ENCODE data around the gene CNGA3.

CNGA3 gene

GRCh38 chr2:98327776-98328175, 18.5 kb upstream of the CNGA3 start:
- DNase-seq (ENCODE audit: low read depth in 2 of 2) = no peak

- DNase-seq (ENCODE audit: low read depth in 2 of 2) = no peak
Measured at GRCh38 chr2:98329549-98329948, 16.7 kb upstream of the CNGA3 start.

- DNase-seq (ENCODE audit: low read depth in 2 of 2) = no peak
Measured at GRCh38 chr2:98332989-98333388, 13.3 kb upstream of the CNGA3 start.

GRCh38 chr2:98333922-98334321, 12.3 kb upstream of the CNGA3 start:
- no peak for DNase-seq (ENCODE audit: low read depth in 2 of 2)

GRCh38 chr2:98334439-98335078, 11.7 kb upstream of the CNGA3 start:
- DNase-seq (ENCODE audit: low read depth in 2 of 2) = no peak

DNA sequence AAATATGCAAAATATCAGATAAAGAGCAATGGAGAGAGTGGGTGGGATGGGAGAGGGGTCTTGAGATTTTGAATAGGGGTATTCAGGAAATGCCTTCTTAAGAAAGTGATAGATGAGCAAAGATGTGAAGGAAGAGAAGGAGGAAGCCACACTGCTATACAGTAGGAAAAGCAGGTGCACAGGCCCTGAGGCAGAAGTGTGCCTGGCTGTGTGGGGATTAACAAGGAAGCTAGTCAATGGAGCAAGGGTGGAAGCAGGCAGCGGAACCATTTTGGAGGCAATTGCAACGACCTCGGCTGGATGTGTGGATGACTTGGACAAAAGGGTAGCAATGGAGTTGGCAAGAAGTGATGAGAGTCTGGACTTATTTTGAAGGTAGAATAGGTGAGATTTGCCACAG, 11.0 kb upstream of the CNGA3 start:
- no peak for DNase-seq (ENCODE audit: low read depth in 2 of 2)

- DNase-seq (ENCODE audit: low read depth in 2 of 2) = no peak
Measured at GRCh38 chr2:98341241-98341640, 5.0 kb upstream of the CNGA3 start.

DNA sequence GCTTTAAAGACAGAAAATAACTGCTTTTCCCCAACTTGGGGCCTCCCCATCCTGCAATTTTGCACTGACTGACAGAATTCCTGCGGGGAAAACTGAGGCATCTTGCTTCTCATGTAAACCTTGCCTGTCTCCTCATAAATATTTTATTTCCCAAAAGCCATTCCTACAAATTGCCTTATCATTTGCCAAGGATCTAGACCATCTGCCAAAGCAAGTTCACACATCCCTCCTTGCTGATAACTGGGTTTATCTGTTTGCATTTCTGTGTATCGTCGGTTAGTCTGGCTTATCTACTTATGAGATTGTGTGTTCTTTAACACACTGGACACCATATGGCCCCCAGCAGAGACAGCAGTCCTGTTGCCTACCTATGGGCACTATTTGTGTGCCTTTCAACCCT, 3.0 kb upstream of the CNGA3 start:
- DNase-seq (ENCODE audit: low read depth in 2 of 2) = no peak

GRCh38 chr2:98347298-98348065, 1.2 kb downstream of the CNGA3 start:
- DNase-seq (ENCODE audit: low read depth in 2 of 2) = no peak

- no peak for DNase-seq (ENCODE audit: low read depth in 2 of 2)
Measured at GRCh38 chr2:98348066-98348561, 1.9 kb downstream of the CNGA3 start.

GRCh38 chr2:98350411-98350810, 4.2 kb downstream of the CNGA3 start:
- DNase-seq (ENCODE audit: low read depth in 2 of 2) = no peak

DNA sequence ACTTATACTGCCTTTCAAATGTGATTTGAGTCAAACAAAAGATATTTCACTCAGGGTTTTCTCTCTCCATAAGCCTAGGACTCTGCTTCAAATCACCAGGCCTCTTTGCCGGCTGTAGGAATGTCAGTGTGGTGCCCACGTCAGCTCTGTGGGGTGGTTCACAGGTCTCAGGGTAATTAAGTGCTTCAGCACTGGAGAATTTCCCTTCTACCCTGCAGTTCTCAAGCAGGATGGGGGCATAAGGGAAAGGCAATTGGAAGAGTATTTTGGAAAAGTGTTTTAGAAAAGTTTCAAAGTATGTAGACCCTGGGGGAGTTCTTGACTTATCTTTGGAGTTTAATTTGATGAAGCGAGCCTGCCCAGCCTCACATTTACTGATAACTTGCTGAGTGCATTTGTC, 9.6 kb downstream of the CNGA3 start:
- no peak for DNase-seq (ENCODE audit: low read depth in 2 of 2)

DNA sequence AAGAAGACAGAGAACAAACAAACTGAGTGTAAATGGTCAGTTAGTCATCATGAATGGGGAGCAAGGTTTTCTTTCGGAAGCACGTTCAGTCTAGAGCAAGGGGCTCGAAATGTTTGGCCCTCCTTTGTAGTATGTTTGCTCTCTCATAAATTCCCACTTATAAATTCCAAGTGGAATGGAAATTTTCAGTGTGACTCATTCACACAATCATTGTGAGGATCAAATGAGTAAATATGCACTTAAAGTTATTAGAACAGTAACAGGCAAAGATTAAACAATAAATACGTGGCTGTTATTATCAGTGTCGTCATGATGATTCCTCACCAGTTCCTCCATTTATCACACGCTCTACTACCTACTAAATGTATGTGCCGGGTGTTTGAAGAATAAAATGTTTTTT, 10.5 kb downstream of the CNGA3 start:
- no peak for DNase-seq (ENCODE audit: low read depth in 2 of 2)

GRCh38 chr2:98357849-98358248, 11.6 kb downstream of the CNGA3 start:
- DNase-seq (ENCODE audit: low read depth in 2 of 2) = no peak

DNA sequence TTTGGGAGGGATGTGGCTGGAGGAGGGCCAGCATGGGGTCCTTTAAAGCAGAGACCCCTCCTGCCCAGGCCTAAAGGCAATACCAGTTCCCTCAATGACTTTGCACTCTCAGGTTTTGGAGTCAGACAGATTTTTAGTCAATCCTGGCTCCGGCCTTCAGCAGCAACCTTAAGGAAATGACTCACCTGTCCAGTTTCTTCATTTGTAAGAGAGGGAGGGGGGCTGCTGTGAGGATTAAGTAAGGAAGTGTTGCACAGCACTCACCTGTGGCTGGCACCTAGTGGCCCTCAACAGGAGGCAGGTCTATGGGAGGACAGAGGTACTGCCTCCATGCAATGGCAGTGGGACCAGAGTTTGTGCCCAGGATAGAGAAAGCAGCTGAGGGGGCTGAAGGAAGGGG, 13.7 kb downstream of the CNGA3 start:
- DNase-seq (ENCODE audit: low read depth in 2 of 2) = no peak

GRCh38 chr2:98367721-98368120, 21.5 kb downstream of the CNGA3 start:
- DNase-seq (ENCODE audit: low read depth in 2 of 2) = no peak

- no peak for DNase-seq (ENCODE audit: low read depth in 2 of 2)
Measured at GRCh38 chr2:98369710-98370239, 23.5 kb downstream of the CNGA3 start.

DNA sequence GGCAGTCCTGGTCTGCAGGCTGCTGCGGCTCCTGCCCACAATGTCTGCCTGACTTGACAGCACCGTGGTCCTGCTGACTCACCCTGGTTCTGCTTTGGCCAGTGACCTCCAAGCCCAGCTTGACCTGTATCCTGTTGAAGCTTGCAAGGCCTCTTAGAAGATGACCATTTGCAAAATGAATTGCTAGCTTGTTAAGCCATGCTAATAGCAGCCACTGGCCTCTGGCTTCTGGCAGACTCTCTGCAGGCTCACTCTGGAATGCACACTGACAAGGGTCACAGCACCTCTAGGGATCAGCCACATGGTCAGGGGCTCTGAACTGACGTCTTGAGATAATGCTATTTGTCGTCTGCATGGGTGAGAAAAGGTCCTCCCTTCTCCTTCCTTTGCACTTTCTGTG, 25.9 kb downstream of the CNGA3 start:
- no peak for DNase-seq (ENCODE audit: low read depth in 2 of 2)

GRCh38 chr2:98372579-98372978, 26.3 kb downstream of the CNGA3 start:
- DNase-seq (ENCODE audit: low read depth in 2 of 2) = no peak

GRCh38 chr2:98374286-98374685, 28.0 kb downstream of the CNGA3 start:
- DNase-seq (ENCODE audit: low read depth in 2 of 2) = no peak

DNA sequence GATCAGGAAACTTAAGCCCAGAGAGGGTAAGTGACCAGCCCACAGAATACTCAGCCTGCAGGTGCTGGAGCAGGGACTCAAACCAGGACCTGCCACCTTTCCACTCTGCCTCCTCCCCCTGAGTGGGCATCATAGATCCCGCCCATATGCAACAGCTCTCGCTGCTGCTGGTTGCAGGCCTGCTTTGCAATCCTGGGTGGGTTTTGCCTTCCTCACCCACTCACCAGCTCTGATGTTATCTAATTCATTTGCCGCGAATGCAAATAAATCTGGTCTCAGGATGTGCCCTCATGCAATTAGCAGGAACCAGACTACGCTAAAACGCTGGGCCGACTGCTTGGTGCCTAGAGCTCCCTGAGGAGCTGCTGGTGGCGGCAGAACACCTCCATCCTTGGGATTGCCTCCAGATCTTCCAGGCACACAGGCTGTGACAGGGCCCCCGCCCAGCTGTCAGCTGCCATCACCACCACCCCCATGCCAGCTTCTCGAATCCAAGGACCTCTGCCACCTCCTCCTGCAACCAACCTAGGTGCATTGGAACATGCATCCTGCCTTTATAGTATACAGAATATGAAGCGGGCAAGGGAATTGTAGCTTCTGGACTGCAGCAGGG, 28.8 kb downstream of the CNGA3 start:
- DNase-seq (ENCODE audit: low read depth in 2 of 2) = no peak

- DNase-seq (ENCODE audit: low read depth in 2 of 2) = no peak
Measured at GRCh38 chr2:98376301-98376910, 30.1 kb downstream of the CNGA3 start.
